DMS 273 treated with DMSO at 0.1 percent for 48 hours (cell line): Measurements from ENCODE around the gene PRAMEF2.
"Not testable (repeated sequence)": the region's sequence is repeated elsewhere in the genome, so short reads cannot be mapped to it uniquely, and the experiment has no call there.

Experiments used
- DNase-seq: peaks from one replicate; lab custom pipeline; 2025; lab: John Stamatoyannopoulos, UW

The PRAMEF2 gene, protein sequence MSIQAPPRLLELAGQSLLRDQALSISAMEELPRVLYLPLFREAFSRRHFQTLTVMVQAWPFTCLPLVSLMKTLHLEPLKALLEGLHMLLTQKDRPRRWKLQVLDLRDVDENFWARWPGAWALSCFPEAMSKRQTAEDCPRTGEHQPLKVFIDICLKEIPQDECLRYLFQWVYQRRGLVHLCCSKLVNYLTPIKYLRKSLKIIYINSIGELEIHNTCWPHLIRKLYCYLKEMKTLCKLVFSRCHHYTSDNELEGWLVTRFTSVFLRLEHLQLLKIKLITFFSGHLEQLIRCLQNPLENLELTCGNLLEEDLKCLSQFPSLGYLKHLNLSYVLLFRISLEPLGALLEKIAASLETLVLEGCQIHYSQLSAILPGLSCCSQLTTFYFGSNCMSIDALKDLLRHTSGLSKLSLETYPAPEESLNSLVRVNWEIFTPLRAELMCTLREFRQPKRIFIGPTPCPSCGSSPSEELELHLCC

GRCh38 chr1:12856786-12857185 is at the start of gene PRAMEF2:
Gene PRAMEF2 (plus strand): TSS chr1:12857086. CDS start chr1:12859010, 1,924 bp downstream.
- DNase-seq: not testable (repeated sequence)

- DNase-seq: no peak
Observed at GRCh38 chr1:12809933-12810332, 47.0 kb upstream of the PRAMEF2 start.

DNA sequence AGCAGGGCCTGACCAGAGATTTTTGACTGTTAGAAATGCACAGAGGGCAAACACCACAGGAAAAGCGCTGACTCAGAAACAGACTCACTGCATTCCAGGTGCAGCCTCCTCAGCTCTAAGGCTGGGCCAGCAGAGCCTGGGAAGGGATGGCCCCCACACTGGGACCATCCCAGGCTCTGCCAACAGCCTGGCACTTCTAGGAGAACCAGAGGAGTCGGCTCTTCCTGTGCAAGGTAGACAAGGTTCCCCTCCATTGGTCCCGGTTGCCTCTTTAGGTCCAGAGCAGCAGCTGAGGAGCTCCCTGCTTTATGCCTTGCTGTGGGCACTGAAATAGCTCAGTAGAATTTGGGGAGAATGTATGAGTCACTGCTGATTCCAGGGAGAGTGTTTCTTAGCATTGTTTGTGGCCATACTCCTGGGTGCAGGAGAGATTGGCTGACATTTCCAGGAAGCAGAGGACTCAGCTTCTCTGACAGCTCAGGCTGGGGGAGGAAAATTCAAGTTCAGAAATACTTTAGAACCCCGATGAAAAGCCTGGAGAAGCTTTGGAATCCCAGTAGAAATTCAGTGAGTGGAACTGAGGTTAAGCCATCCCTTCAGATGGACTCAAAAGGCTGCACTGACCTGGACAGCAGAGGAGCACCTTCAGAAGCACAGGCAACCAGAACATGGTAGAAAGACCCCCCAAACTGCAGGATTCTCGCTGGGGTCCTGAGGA is 46.0 kb upstream of the PRAMEF2 start:
- DNase-seq: no peak

GRCh38 chr1:12811409-12811784 is 45.5 kb upstream of the PRAMEF2 start:
- no peak for DNase-seq

DNA sequence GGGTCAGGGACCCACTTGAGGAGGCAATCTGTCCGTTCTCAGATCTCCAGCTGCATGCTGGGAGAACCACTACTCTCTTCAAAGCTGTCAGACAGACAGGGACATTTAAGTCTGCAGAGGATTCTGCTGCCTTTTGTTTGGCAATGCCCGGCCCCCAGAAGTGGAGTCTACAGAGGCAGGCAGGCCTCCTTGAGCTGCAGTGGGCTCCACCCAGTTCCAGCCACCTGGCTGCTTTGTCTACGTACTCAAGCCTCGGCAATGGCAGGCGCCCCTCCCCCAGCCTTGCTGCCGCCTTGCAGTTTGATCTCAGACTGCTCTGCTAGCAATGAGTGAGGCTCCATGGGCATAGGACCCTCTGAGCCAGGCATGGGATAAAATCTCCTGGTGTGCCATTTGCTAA is 37.8 kb upstream of the PRAMEF2 start:
- not testable (repeated sequence) for DNase-seq

- DNase-seq: not testable (repeated sequence)
Observed at GRCh38 chr1:12831310-12831709, 25.6 kb upstream of the PRAMEF2 start, which contains the start of gene PRAMEF11. Gene PRAMEF11 (minus strand): TSS chr1:12831410. CDS start chr1:12828789, 2,621 bp downstream.

- DNase-seq: not testable (repeated sequence)
Observed at GRCh38 chr1:12833251-12833650, 23.6 kb upstream of the PRAMEF2 start.

DNA sequence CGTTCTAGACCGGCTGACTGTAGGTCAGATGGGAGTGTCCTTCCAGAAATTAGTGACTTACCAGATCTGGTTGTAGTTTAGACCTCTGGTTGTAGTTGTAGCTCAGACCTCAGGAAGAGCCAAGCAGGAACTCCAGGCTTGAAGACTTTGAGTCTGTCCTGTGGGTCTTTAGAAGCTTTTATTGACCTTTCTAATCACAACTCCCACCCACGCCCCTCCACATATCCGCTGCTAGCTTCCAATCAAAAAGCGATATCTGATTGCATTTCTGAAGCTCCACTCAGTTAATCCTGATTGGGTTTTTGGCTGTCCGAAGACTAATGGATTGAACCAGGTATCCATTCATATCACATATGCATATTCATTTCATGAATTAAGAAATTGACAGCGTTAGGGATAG is 8.3 kb upstream of the PRAMEF2 start, which contains the start of gene HNRNPCL1:
Gene HNRNPCL1, minus strand, starts transcription at position 101 of the 400 bp plus-strand sequence. CDS start 431 bp downstream, outside the sequence.
- DNase-seq: not testable (repeated sequence)

DNA sequence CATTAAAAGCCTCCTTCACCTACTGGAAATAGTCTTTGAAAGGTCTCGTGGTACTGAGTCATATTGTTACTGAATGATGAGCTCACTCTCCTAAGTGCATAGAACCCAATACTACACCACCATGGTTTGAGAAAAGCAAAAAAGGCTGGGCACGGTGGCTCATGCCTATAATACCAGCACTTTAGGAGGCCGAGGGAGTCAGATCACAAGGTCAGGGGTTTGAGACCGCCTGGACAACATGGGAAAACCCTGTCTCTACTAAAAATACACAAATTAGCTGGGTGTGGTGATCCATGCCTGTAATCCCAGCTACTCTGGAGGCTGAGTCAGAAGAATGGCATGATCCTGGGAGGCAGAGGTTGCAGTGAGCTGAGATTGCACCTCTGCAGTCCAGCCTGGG is 5.1 kb upstream of the PRAMEF2 start:
- DNase-seq: no peak

GRCh38 chr1:12863131-12863880 is 6.4 kb downstream of the PRAMEF2 start:
- not testable (repeated sequence) for DNase-seq

DNA sequence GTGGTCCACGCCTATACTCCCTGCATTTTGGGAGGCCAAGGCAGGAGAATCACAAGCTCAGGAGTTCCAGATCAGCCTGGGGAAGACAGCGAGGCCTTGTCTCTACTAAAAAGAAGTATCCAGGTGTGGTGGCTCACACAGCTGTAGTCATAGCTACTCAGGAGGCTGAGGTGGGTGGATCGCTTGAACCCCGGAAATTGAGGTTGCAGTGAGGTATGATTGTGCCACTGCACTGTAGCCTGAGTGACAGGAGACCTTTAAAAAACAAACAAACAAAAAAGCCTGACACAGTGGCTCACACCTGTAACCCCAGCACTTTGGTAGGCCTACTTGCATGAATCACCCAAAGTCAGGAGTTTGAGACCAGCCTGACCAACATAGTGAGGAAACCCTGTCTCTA is 21.6 kb downstream of the PRAMEF2 start:
- DNase-seq: not testable (repeated sequence)

DNA sequence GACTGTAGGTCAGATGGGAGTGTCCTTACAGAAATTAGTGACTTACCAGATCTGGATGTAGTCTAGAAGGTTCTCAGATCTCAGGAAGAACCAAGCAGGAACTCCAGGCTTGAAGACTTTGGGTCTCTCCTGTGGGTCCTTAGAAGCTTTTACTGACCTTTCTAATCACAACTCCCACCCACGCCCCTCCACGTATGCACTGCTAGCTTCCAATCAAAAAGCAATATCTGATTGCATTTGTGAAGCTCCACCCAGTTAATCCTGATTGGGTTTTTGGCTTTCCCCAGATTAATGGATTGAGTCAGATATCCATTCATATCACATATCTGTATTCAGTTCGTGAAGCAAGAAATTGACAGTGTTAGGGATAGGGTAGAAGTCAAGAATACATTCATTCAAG is 29.2 kb downstream of the PRAMEF2 start, which contains the start of gene PRAMEF4:
Gene PRAMEF4, minus strand, starts transcription at position 101 of the 400 bp plus-strand sequence. CDS start 2,807 bp downstream, outside the sequence.
- not testable (repeated sequence) for DNase-seq

- not testable (repeated sequence) for DNase-seq
Observed at GRCh38 chr1:12898170-12898569, 41.3 kb downstream of the PRAMEF2 start, which contains the start of gene PRAMEF10. Gene PRAMEF10 (minus strand): TSS chr1:12898270. CDS start chr1:12895847, 2,423 bp downstream.

DNA sequence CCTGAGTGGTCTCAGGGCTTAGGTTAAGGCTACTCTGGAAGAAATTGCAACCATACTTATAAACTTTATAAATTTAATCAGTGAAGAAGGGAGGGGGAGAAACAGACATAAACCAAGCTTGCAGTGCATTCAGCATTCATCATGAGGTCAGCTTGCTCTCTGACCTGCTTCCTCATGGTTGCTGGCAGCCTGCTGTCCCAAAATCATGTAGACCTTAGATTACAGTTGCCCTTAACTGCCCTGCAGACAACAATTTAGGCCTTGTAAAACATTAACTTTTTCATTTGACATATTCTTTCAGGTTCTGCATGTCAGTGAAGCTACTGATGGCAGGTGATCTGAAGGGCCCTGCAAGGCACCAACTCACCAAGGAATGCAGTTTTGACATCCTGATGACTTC is 42.3 kb downstream of the PRAMEF2 start:
- not testable (repeated sequence) for DNase-seq

DNA sequence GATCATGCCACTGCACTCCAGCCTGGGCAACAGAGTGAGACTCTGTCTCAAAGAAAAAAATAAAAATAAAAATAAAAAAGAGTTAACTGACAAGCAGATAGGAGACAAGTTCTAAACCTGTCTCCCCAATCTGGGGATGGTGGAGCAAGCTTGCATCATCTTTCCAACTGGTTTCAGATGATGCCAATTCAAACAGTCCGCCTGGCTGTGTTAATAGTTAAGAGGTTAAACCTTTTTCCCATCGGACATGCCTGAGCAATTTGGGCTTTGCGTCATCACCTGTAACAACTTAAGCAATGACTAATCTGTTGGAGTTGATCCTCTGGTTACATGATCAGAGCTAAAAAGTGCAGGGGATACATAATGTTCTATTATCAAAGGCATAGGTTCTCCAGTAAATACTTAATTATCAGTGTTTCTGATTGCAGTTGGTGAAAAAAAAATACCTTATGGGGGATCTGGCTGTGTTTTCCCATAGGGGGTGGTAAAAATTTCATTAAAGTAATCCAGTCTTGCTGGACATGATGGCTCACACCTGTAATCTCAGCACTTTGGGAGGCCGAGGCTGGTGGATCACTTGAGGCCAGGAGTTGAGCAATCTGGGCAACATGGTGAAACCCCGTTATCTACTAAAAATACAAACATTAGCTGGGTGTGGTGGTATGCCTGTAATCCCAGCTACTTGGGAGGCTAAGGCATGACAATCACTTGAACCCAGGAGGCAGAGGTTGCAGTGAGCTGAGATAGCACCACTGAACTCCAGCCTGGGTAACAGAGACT is 47.1 kb downstream of the PRAMEF2 start:
- DNase-seq: not testable (repeated sequence)
